Esophagus squamous epithelium (tissue), 5 donors: ENCODE measurements around the gene S100A6. TPM values are rescaled to one million over a fixed set of nuclear protein-coding genes. Genes with fewer than 3 reads are reported as not detected.
"Not testable (repeated sequence)": the region's sequence is repeated elsewhere in the genome, so short reads cannot be mapped to it uniquely, and the experiment has no call there.

ENCODE experiments used
- DNase-seq: peaks from one replicate; lab custom pipeline; 2025; lab: John Stamatoyannopoulos, UW
- H3K27ac ChIP-seq, 4 donors: fragments of 200-600 bp; sonication (generic); one replicate each; pipeline ENCODE4 v1.5.1; 2016 to 2019; ENCODE audit warnings: mild to moderate bottlenecking in 1 of 4
- H3K27me3 ChIP-seq, 4 donors: fragments of 200-600 bp; sonication (generic); 1 replicate in 3 of 4; 2 replicates in 1 of 4; pipeline versions ENCODE4 v1.5.1 to v1.6.0; 2017 to 2021; ENCODE audit warnings: antibody characterized with exemption in 1 of 4
- H3K36me3 ChIP-seq, 3 donors: fragments of 200-600 bp; sonication (generic); one replicate each; pipeline ENCODE4 v1.5.1; 2016 to 2019
- H3K4me1 ChIP-seq, 3 donors: fragments of 200-600 bp; sonication (generic); one replicate each; pipeline ENCODE4 v1.5.1; 2017 to 2019
- H3K4me3 ChIP-seq, 4 donors: fragments of 200-600 bp; sonication (generic); 1 replicate in 3 of 4; 2 replicates in 1 of 4; pipeline ENCODE4 v1.5.1; 2016 to 2019; ENCODE audit warnings: mild to moderate bottlenecking in 2 of 4, moderate library complexity in 1 of 4
- H3K9me3 ChIP-seq, 3 donors: fragments of 200-600 bp; sonication (generic); one replicate each; pipeline ENCODE4 v1.5.1; 2016 to 2019
- CTCF ChIP-seq, 6 experiments: fragments of 450-650 bp in 4 of 6; fragments of 200-600 bp in 2 of 6; sonication (generic) in 2 of 6; IDR thresholded peaks; one replicate each; pipeline ENCODE4 v1.5.1; 2016 to 2019; ENCODE audit warnings: antibody characterized with exemption in 6 of 6, mild to moderate bottlenecking in 4 of 6, moderate library complexity in 4 of 6
- POLR2A ChIP-seq, 4 donors: fragments of 450-650 bp; IDR thresholded peaks; one replicate each; pipeline ENCODE4 v1.6.1; 2017; ENCODE audit warnings: antibody characterized with exemption in 4 of 4, mild to moderate bottlenecking in 4 of 4, moderate library complexity in 3 of 4
- WGBS, 2 donors: methylation state at CpG; one replicate each; pipeline ENCODE4 v1.1.5; 2018; 5-methylcytosine and 5-hydroxymethylcytosine counted together
- intact Hi-C: fragments of 100-400 bp; cut with DNase I; formaldehyde crosslinking; loops from one replicate; pipeline ENCODE4 v1.15.0; 2022
- total RNA-seq, 4 donors: library from RNA; depleted of rRNA; stranded (reverse); fragments of >200 nt; gene quantifications; one replicate each; pipeline ENCODE4 v1.1.0, GENCODE V29; 2016
- donor health status: DM: yes; HTN: yes; CAD: no.

S100A6 gene
- total RNA-seq, 4 donors from 2014 or later: 270 to 943 (median 394) TPM

GRCh38 chr1:153563483-153563901 lies 27.7 kb upstream of the S100A6 start:
- peak overlapping the region; percentile 95 to 100 (median 99) for H3K27ac ChIP-seq
- TF ChIP-seq POLR2A (IDR thresholded peaks at IDR 0.05): no peak
- TF ChIP-seq CTCF (IDR thresholded peaks at IDR 0.05): no peak
- H3K9me3 ChIP-seq: no peaks in the 10 kb centered on the region
- intact Hi-C loops: loop anchor here (10.0 kb wide), 1 partner anchor 49 kb away; no protein-coding TSS in a partner anchor
- peak overlapping the region; percentile 41 to 59 (median 53) for H3K4me3 ChIP-seq
- 24 to 42% methylated on average over 2 to 6 of the region's 6 CpGs for WGBS, 2 donors
- H3K4me1 ChIP-seq: peaks cover 32 to 76% (median 33%) of the 10 kb centered on the region in 3 donors
- no peaks in the 10 kb centered on the region for H3K27me3 ChIP-seq
- peaks cover 6 to 34% (median 6%) of the 10 kb centered on the region in 3 donors for H3K36me3 ChIP-seq
- no peak for DNase-seq

- Histone ChIP-seq H3K4me1 (peaks cover 18 to 66% (median 18%) of the 10 kb centered on the region in 3 donors), H3K4me3 (peak overlapping the region; percentile 41 to 59 (median 53)), H3K27ac (peak overlapping the region; percentile 37 to 100 (median 97)), H3K36me3 (peaks cover 6 to 38% (median 6%) of the 10 kb centered on the region in 3 donors)
- H3K9me3 ChIP-seq, H3K27me3 ChIP-seq, DNase-seq: not testable (repeated sequence)
- intact Hi-C loops: loop anchor here (10.0 kb wide), 1 partner anchor 47 kb away; no protein-coding TSS in a partner anchor
- 36 to 56% methylated on average over 3 of the region's 3 CpGs for WGBS, 2 donors
Measured at GRCh38 chr1:153562021-153562420, 26.2 kb upstream of the S100A6 start.

- 54 to 67% methylated on average over 1 to 3 of the region's 3 CpGs for WGBS, 2 donors
Measured at GRCh38 chr1:153561466-153561985, 25.7 kb upstream of the S100A6 start.

GRCh38 chr1:153560771-153561465 lies 25.1 kb upstream of the S100A6 start:
- H3K4me1 ChIP-seq: peaks cover 7 to 55% (median 7%) of the 10 kb centered on the region in 3 donors
- H3K27ac ChIP-seq: peak overlapping the region; percentile 37 to 100 (median 97)
- WGBS, 2 donors: 47 to 67% methylated on average over 10 of the region's 10 CpGs
- intact Hi-C loops: loop anchor here (10.0 kb wide), 1 partner anchor 46 kb away; no protein-coding TSS in a partner anchor
- H3K9me3 ChIP-seq: no peaks in the 10 kb centered on the region
- H3K27me3 ChIP-seq: no peaks in the 10 kb centered on the region
- no peak overlapping the region for H3K4me3 ChIP-seq
- no peak for DNase-seq
- H3K36me3 ChIP-seq: peaks cover 6 to 40% (median 6%) of the 10 kb centered on the region in 3 donors
- no peak for TF ChIP-seq CTCF (IDR thresholded peaks at IDR 0.05)
- no peak for TF ChIP-seq POLR2A (IDR thresholded peaks at IDR 0.05)

More at GRCh38 chr1:153561466-153561985, 25.7 kb upstream of the S100A6 start:
- Histone ChIP-seq H3K9me3 (no peaks in the 10 kb centered on the region), H3K27me3 (no peaks in the 10 kb centered on the region), H3K4me3 (peak overlapping the region in 3 of 4 donors; percentile 50 to 59 (median 56)), H3K27ac (peak overlapping the region; percentile 37 to 100 (median 97)), H3K36me3 (peaks cover 6 to 38% (median 6%) of the 10 kb centered on the region in 3 donors), H3K4me1 (peaks cover 13 to 61% (median 13%) of the 10 kb centered on the region in 3 donors)
- peak in 1 of 6 experiments; percentile 6 for TF ChIP-seq CTCF (IDR thresholded peaks at IDR 0.05)
- no peak for TF ChIP-seq POLR2A (IDR thresholded peaks at IDR 0.05)
- intact Hi-C loops: loop anchor here (10.0 kb wide), 1 partner anchor 47 kb away; no protein-coding TSS in a partner anchor
- DNase-seq: no peak

- WGBS, 2 donors: 76 to 87% methylated on average over 2 of the region's 2 CpGs
Measured at GRCh38 chr1:153560241-153560640, 24.4 kb upstream of the S100A6 start.

More at GRCh38 chr1:153560241-153560640, 24.4 kb upstream of the S100A6 start:
- DNase-seq: no peak
- intact Hi-C loops: loop anchor here (10.0 kb wide), 1 partner anchor 45 kb away; no protein-coding TSS in a partner anchor
- TF ChIP-seq CTCF (IDR thresholded peaks at IDR 0.05): no peak
- no peak for TF ChIP-seq POLR2A (IDR thresholded peaks at IDR 0.05)
- Histone ChIP-seq H3K27ac (peak overlapping the region in 2 of 4 donors; percentile 1 to 40), H3K9me3 (no peaks in the 10 kb centered on the region), H3K4me3 (no peak overlapping the region), H3K27me3 (no peaks in the 10 kb centered on the region), H3K36me3 (peaks cover 6 to 46% (median 6%) of the 10 kb centered on the region in 3 donors), H3K4me1 (peaks cover under 1 to 52% (median under 1%) of the 10 kb centered on the region in 3 donors)
